GM13976 (cell line): ENCODE results near the gene CBX8.

Experiments
- DNase-seq: peaks from one replicate; pipeline ENCODE4 v3.0.0; 2012; ENCODE audit warnings: low spot score
- in situ Hi-C: fragments of 300-500 bp; cut with MboI; formaldehyde crosslinking; loops from one replicate; pipeline ENCODE4 v1.12.0; 2022; ENCODE audit warnings: low sequenced_read_pairs, mixed read lengths, inconsistent platforms; ENCODE audit not compliant: unreplicated experiment
- TF ChIP-seq, protein P1 (sequence below): IDR thresholded peaks from 2 replicates; pipeline ENCODE4 v1.5.1; 2012; ENCODE audit warnings: borderline replicate concordance, mild to moderate bottlenecking; ENCODE audit not compliant: insufficient read depth; ENCODE audit errors: extremely low read depth, missing control alignments, control extremely low read depth

CBX8 gene

GRCh38 chr17:79801156-79802038 is 4.5 kb upstream of the CBX8 start:
- in situ Hi-C loops, result no loop called here
- no peak for DNase-seq
- TF ChIP-seq, protein P1, sequence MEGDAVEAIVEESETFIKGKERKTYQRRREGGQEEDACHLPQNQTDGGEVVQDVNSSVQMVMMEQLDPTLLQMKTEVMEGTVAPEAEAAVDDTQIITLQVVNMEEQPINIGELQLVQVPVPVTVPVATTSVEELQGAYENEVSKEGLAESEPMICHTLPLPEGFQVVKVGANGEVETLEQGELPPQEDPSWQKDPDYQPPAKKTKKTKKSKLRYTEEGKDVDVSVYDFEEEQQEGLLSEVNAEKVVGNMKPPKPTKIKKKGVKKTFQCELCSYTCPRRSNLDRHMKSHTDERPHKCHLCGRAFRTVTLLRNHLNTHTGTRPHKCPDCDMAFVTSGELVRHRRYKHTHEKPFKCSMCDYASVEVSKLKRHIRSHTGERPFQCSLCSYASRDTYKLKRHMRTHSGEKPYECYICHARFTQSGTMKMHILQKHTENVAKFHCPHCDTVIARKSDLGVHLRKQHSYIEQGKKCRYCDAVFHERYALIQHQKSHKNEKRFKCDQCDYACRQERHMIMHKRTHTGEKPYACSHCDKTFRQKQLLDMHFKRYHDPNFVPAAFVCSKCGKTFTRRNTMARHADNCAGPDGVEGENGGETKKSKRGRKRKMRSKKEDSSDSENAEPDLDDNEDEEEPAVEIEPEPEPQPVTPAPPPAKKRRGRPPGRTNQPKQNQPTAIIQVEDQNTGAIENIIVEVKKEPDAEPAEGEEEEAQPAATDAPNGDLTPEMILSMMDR, result no peak

DNA sequence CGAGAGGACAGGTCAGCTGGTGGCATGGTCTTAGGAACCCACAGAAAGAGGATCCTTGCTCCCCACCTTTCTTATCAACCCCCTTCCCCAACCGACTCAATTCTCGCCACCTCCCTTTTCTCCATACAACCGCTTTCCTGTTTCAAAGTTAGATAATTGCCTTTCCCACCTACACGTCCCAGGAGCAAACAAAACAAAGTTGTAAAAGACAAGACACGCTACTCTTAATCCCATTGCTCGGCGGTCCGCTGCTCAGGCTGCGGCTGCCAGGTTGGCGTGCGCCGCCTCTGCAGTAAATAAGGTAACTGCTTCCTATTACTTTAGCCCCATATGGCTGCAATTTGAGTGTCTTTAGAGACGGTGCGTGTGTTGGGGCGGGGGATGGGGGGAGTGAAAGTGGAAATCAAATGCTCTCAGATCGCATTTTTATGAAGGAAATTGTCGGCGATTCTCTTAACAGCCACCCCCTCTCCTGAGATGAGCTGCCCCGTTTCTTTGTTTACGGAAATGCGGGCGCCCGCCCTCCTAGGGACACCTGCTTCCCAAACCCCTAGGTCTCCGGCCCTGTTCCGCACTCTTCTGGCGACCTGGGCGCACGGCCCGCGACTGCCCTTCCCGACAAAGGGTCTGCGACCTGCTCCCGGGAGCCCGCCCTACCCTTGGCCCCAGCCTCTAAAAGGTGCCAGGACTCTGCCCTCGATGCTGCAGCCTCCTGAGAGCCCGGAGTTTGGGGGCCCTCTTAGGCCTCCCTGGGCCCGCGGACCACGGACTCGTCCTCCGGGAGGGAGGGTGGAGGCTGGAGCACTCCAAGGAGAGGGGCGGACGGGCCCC is 3.7 kb upstream of the CBX8 start:
- in situ Hi-C loops, result no loop called here
- TF ChIP-seq, protein P1, result no peak
- DNase-seq, result no peak

DNA sequence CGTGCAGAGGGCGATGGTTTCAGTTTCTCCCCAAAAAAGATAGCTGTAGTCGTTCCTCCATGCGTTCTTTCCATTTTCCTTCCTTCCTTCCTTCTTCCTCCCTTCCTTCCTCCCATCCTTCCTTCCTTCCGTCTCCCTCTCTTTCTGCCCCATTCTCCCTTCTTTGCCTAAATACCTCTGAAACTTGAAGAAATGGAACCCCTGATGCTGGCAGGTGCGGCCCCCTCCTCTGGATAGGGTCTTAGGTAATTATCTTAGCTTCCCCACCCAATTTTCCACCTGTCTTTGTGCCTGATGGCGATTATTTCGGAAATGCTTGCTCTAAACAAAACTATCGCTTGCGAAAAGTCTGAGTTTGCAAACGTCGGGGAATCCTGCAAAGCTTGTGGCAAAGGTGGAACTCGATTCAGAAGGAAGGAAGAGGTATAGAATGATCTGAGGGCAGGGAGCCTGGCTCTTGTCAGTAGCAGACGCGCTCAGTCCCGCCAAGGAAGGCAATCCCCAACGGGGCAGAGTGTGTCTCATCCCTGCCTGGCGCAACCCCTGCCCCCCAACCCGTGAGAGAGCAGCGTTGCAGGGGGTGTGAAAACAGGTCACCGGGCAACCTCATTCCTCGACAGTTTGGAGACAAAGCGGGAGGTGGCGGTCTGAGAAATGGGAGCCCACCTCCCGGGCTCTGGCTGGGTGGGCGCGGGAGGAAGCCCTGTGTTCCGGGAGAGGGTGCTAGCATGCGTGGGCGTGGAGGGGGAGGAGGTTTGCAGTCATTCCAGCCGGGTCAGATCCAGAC is 2.9 kb upstream of the CBX8 start:
- DNase-seq, result no peak
- TF ChIP-seq, protein P1, result no peak
- in situ Hi-C loops, result no loop called here

- DNase-seq, result no peak
- TF ChIP-seq, protein P1, result no peak
- in situ Hi-C loops, result no loop called here
Observed at GRCh38 chr17:79799174-79799537, 2.3 kb upstream of the CBX8 start.

GRCh38 chr17:79798299-79799173 is 1.7 kb upstream of the CBX8 start:
- in situ Hi-C loops, result no loop called here
- DNase-seq, result no peak
- TF ChIP-seq, protein P1, result no peak
